Activated CD4-positive, CD25-positive, alpha-beta regulatory T cell (primary cell): ENCODE data around the gene MROH2A.

Source experiments
- DNase-seq, 4 experiments: peaks; one replicate each; lab custom pipeline; 2025; lab: John Stamatoyannopoulos, UW

The MROH2A gene

GRCh38 chr2:233821196-233821595 lies 43.1 kb downstream of the MROH2A start:
- DNase-seq: no peak

DNA sequence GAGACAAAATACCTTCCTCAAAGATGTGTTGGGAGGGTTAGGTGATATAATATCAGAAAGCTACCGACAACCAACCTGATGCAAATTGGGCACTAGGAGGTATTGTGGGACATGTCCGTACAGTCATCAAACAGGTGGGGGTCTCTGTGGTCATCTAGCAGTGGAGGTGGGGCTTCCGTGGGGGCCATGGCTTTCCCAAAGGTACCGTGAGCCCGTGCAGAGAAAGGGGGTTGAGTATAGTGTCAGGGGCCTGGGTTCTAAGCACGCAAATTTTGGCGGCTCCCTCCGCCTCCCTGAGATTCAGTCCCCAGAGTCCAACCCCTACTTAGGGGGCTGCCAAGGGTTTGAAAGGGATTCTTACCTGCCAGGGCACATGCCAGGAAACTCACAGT lies 43.6 kb downstream of the MROH2A start:
- no peak for DNase-seq

DNA sequence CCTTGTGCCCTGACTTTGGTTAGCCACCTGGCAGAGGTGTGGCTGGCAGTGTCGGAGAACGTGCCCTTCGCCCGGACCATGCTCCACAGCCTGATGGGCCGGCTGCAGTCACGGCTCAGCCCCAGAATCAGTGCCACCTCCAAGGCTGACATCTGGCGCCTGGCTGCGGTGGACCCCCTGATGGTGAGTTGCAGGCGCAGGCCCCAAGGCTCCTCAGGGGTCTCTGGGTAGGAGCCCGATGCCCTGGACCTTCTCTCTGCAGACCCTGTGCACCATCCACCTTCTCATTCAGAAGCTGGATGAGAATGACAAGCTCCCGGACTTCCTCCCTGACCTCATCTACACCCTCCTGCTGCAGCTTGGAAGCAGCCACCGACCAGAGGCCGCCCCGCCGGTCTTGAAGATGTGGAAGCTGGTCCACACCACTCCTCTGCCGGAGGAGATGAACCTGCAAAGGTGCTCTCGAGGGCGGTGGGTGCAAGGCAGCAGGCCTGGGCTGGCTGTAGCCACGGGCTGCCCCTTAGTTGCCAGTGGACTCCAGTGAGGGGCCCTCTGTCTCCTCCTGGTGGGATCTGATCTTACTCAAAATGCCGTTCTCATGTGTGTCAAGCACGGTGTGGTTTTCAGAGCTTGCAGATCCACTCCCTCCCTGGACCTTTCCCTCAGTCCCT lies 44.1 kb downstream of the MROH2A start:
- DNase-seq: no peak

DNA sequence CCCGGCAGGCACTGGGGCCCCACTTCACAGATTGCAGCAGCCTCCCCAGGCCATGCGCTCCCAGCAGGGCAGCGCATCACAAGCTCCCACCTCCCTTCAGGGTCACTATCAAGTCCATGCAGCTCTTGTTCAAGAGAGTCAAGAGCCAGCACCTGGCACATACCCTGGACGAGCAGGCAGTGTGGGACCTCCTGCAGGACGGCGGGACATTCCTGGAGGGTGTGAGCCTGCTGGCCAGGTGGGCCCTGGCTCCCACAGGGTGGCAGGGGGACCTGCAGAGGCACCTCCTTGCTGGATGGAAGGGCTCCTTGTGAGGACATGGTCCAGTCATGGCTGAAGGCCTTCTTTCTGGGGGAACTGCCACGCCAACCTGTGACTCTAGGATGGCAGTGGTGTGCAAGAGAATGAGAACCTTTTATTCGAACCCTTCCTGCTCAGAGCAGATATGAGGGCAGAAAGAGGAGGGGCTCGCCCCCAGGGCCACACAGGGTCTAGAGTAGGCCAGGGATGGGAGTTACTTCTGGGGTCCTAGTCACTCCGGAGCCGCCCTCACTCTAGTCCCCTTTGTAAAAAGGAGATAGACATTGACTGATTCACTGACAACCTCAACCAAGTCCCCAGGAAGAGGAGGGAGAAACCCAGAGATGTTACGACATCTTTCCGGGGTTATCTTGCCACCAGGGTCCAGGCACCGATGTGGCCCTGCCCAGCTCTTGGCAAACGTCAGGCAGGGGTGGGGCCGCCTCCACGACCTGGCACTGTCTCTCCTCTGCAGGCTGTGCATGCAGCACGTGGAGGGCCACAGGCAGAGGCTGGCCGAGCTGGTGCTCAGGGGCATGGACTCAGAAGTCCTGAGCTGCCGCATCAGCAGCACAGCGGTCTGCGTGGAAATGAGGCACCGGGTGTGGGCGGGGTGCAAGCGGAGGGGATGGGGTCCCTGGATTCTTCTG lies 44.9 kb downstream of the MROH2A start:
- no peak for DNase-seq

DNA sequence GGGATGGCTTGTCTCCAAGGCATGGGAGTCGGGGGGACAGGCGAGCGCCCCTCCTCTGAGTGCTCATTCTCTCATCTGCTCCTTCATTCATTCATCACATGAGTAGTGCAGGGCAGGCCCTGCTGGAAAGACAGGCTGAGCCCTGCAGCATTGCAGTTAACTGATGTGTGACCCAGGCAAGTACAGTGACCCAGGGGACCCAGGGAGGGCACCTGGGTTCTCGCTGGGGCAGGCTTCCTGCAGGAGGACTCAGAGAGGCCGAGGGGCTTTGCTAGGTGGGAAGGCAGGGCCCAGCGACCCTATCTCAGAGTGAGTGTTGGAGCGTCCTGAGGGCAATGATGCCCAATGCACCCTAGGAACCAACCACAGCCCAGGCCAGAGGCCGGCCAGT lies 45.6 kb downstream of the MROH2A start:
- no peak for DNase-seq

DNA sequence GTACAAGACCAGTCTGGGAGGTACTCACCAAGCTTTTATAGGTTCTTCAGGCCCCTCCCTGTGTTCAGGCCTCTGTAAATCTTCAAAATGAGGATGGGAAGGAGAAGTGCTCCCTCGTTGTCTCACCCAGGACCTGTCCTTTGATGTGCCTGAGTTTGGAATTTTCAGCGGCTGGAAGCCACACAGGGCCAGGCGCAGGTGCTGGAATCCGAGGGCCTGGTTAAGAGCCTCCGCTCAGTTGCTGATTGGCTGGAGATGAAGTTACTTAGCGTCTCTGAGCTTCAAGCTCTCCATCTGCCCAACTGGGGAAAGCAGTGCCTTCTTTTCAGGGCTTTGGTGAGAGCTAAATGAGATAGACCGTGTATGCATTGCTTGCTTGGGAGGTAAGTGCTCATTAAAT lies 46.2 kb downstream of the MROH2A start:
- DNase-seq: no peak

- no peak for DNase-seq
These were observed 50.5 kb downstream of the MROH2A start for GRCh38 chr2:233828546-233829192.

- no peak for DNase-seq
These were observed 51.3 kb downstream of the MROH2A start for GRCh38 chr2:233829193-233830110.

DNA sequence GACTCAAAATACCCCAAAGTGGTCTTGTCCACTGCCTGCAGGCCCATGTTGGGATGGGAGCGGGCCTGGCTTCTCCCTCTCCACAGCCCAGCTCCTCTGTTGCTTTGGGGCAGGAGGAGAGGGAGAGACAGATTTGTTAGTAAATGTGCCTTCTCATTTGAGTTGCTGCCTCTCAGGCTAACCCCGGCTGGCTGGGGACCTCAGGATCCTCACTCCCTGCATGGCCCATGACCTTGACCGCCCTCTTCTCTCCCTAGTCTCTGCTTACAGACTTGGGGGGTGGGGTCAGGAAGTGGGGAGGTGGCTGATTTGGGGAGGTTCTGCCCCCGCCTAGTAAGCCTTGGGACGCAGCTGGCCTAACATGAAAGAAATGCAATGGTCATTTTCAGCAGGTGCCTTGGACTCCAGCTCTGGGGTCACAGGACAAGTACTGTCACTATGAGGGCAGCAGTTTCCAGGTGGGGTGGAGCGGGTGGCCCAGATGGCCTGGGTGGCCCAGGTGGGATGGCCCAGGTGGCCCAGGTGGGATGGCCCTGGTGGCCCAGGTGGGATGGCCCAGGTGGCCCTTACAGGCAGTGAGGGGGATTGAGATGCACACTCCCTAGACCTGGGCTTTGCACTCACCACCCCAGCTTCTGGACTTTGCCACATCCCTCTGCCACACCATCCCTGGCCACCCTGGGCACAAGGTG lies 52.1 kb downstream of the MROH2A start:
- DNase-seq: no peak

GRCh38 chr2:233831011-233831721 lies 53.0 kb downstream of the MROH2A start:
- DNase-seq: no peak

- DNase-seq: no peak
These were observed 53.7 kb downstream of the MROH2A start for GRCh38 chr2:233831861-233832260.

GRCh38 chr2:233832414-233832813 lies 54.3 kb downstream of the MROH2A start:
- DNase-seq: no peak

DNA sequence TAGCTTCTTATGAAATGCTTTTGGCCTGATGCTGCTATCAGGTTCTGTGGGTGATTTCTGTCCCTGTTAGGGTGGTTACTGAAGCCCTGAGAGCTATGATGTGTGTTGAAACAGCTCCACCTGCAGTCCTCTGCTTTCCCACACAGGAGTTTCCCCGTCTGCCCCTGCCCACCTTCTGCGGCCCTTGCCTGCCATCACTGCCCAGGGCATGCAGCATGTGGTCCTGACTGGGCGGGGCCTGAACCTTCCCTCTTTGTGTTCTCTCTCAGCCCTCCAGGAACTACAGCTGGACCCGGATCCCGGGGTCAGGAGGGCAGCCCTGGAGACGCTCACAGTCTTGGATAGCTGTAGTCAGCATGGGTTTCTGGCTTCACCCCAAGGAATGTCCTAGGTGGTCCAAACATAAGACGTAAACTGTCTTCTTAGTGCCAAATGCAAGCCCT lies 54.8 kb downstream of the MROH2A start:
- DNase-seq: no peak

- DNase-seq: no peak
These were observed 55.2 kb downstream of the MROH2A start for GRCh38 chr2:233833345-233833744.

- DNase-seq: no peak
These were observed 57.4 kb downstream of the MROH2A start for GRCh38 chr2:233835230-233836186.

DNA sequence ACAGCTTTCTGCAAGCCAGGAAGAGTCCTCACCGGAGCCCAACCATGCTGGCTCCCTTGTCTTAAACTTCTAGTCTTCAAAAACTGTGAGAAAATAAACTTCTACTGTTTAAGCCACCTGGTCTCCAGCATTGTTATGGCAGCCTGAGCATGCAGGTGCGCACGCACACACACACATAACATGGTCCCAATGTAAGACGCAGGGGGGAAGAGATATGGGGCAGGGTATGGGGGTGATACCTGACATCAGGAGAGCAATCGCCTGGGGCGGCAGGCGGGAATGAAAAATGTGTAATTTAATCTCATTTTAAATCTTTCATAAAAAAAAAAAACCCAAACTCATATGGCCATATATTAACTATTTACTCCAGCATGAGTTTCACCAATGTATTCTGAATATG lies 58.2 kb downstream of the MROH2A start:
- no peak for DNase-seq

- no peak for DNase-seq
These were observed 59.6 kb downstream of the MROH2A start for GRCh38 chr2:233837694-233838229.

- DNase-seq: no peak
These were observed 60.1 kb downstream of the MROH2A start for GRCh38 chr2:233838251-233838650.
